HG03045 (cell line): Measurements from ENCODE around the gene CRNKL1.
"Not testable (repeated sequence)": the region's sequence is repeated elsewhere in the genome, so short reads cannot be mapped to it uniquely, and the experiment has no call there.

Experiments
- ATAC-seq: cut with Tn5 transposase; IDR thresholded peaks from one replicate; pipeline ENCODE4 v1.9.1; 2021; ENCODE audit warnings: mild to moderate bottlenecking, moderate library complexity; ENCODE audit not compliant: unreplicated experiment

Gene CRNKL1

GRCh38 chr20:20010639-20011500 is 41.4 kb downstream of the CRNKL1 start:
- ATAC-seq: no peak

DNA sequence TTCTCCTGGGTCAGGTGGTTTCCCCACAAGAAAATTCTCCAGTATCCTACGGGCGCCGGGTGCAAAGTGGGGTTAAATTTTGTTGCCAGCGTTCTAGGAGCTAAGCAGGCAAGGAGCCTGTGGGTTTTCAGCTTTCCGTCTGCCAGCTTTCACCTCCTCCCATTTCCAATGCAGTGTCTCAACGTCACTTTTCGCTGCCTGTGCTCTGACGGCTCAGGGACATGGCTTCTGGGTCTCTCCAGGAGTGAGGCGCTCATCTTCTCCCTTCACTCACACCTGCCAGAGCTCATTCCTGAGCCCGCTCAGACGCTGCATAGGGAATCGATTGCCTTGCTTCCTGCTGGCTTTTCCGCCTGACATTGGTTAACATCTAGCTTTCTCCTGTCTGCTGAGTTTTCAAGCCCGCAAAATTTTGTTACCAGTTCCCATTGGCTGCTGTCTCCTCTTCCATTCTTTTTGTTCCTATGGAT is 42.4 kb downstream of the CRNKL1 start:
- no peak for ATAC-seq

- ATAC-seq: no peak
Measured at GRCh38 chr20:20005342-20005741, 46.9 kb downstream of the CRNKL1 start.

- ATAC-seq: not testable (repeated sequence)
Measured at GRCh38 chr20:20003955-20004322, 48.3 kb downstream of the CRNKL1 start.

GRCh38 chr20:20003031-20003954 is 49.0 kb downstream of the CRNKL1 start:
- no peak for ATAC-seq

DNA sequence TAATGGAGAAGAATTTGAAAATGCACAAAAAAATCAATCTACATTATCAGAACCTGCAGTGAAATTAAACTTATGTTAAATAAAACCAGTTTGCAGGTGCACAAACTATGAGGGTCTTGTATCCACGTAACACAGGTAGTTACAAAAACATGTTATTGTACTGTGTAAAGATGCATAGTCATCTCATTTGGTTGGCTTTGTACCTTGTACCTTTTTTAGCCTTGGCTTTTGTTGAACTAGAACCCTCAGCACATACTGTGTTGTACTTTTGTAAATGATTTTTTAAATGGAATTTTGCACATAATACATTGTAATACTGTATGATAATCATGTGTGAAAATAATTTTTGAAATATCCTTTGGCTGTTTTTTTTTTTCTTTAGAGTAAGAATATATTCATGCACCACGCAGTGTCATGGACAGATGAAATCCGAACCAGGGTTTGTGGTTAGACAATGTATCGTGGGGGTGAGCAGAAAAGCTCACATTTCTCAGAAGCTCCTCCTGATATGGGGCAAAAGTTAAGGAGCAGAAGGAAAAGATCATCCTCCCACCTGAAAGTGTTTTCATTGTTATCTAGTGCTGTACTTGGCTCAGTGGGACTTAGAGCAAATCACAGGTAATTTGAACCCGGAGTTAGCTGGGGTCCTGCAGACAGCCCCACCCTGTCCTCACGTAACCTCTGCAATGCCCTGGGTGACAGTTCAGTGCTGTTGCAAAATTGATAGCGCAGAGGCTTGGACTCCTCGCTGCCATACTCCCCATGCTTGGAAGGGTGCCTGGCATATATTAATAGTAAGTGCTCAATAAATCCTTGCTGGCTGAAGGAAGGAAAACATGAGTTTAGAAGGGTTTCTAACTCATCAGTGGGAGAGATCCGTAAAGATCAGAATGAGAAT is 49.9 kb downstream of the CRNKL1 start:
- ATAC-seq: no peak

- ATAC-seq: no peak
Measured at GRCh38 chr20:20000211-20000968, 51.9 kb downstream of the CRNKL1 start.

- ATAC-seq: no peak
Measured at GRCh38 chr20:19998990-19999705, 53.1 kb downstream of the CRNKL1 start.

GRCh38 chr20:19996917-19997316 is 55.3 kb downstream of the CRNKL1 start:
- no peak for ATAC-seq

- no peak for ATAC-seq
Measured at GRCh38 chr20:19996222-19996621, 56.0 kb downstream of the CRNKL1 start.

GRCh38 chr20:19995220-19995863 is 56.9 kb downstream of the CRNKL1 start:
- ATAC-seq: no peak

GRCh38 chr20:19993958-19994669 is 58.2 kb downstream of the CRNKL1 start:
- no peak for ATAC-seq

- ATAC-seq: no peak
Measured at GRCh38 chr20:19992996-19993908, 59.0 kb downstream of the CRNKL1 start.

DNA sequence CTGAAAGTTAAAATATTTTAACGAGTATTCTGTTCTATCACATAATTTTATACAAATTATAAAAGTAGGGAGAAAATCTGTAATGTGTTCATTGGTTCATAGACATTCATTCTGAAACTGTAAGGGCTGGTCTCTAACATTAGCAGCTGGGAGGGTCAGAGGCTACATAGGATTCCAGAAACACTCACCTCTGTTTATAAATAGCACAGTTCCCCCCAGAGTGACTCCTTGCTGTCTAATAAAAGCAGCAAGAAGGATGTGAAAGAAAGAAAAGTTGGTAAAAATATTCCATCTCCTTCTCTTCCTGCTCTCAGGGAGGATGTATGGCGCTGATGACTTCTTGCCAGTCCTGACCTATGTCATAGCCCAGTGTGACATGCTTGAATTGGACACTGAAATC is 60.4 kb downstream of the CRNKL1 start:
- ATAC-seq: no peak

GRCh38 chr20:19991308-19991707 is 61.0 kb downstream of the CRNKL1 start:
- no peak for ATAC-seq

DNA sequence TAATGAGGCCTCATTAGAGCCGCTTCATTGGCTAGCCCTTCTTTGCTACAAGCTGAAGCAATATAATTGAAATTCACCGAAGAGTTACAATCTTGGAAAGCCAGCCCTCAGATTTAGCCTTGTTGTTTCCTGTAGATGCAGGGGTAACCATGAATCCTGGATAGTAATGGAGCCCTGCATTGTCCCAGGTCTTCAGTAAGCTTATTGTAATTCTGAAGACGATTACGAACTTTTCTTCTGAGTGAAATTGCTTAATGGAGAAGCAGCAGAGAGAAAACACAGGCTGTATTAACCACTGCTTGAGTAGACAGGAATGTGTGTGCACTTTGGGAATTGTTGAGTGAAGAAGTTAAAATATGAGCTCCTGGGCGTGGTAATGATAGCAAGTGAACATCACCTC is 61.4 kb downstream of the CRNKL1 start:
- ATAC-seq: no peak

DNA sequence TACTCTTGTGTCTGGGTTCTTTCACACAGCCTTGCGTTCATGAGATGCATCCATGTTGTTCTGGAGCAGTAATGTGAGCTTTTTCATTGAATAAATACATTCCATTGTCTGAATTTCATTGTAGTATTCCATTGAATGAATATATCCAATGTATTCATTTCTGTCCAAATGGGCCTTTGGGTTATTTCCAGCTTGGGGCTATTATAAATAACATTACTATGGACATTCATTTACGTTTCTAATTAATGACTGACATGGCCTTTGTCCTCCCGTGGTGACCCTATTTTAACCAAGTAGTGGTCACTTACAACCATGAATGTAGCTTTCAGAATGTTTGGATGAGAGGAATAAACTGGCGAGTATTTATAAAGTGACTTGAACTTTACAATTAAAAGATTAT is 65.2 kb downstream of the CRNKL1 start:
- ATAC-seq: no peak
